B cell (primary cell): ENCODE measurements around the gene NSFL1C.

ENCODE experiments used
- EZH2 ChIP-seq: IDR thresholded peaks from 2 replicates; pipeline ENCODE4 v1.6.1; 2012; ENCODE audit warnings: borderline replicate concordance, low read depth, mild to moderate bottlenecking, moderate library complexity, low read length; ENCODE audit not compliant: insufficient read depth, poor library complexity, severe bottlenecking
- TF ChIP-seq, protein P1 (sequence below): fragments of 200-600 bp; IDR thresholded peaks from one replicate; pipeline ENCODE4 v1.8.0; 2022; ENCODE audit warnings: antibody characterized with exemption, mild to moderate bottlenecking

DNA sequence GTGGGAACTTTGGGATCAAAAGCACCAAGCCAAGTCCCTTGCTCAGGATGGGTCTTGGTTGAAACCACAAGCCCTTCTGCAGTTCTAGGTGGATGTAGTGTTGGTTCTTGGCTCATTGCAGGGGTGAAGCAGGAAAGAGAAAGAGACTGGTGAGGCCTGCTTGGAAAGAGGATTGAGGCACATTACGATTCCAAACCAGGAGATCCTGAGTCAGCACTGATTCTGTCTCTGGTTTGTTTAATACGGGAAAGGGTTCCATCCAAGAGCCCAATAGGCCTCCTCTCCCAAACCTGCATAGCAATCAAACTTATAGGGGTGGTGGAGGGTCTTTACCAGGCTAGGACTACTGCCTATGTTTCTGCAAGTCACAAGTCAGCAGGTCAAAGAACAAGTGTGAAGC lies 24.3 kb downstream of the NSFL1C start:
- TF ChIP-seq, protein P1, sequence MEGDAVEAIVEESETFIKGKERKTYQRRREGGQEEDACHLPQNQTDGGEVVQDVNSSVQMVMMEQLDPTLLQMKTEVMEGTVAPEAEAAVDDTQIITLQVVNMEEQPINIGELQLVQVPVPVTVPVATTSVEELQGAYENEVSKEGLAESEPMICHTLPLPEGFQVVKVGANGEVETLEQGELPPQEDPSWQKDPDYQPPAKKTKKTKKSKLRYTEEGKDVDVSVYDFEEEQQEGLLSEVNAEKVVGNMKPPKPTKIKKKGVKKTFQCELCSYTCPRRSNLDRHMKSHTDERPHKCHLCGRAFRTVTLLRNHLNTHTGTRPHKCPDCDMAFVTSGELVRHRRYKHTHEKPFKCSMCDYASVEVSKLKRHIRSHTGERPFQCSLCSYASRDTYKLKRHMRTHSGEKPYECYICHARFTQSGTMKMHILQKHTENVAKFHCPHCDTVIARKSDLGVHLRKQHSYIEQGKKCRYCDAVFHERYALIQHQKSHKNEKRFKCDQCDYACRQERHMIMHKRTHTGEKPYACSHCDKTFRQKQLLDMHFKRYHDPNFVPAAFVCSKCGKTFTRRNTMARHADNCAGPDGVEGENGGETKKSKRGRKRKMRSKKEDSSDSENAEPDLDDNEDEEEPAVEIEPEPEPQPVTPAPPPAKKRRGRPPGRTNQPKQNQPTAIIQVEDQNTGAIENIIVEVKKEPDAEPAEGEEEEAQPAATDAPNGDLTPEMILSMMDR = no peak
- no peak for TF ChIP-seq EZH2
